DMS 273 (cell line): ENCODE measurements around the gene RFX2.
"Not testable (repeated sequence)": the region's sequence is repeated elsewhere in the genome, so short reads cannot be mapped to it uniquely, and the experiment has no call there.

Experiments used
- DNase-seq: peaks from one replicate; lab custom pipeline; 2025; ENCODE audit not compliant: unreplicated experiment; lab: John Stamatoyannopoulos, UW

Gene RFX2

GRCh38 chr19:5974721-5975387 lies 135.4 kb downstream of the RFX2 start:
- DNase-seq: no peak

- DNase-seq: no peak
Measured at GRCh38 chr19:5973867-5974635, 136.2 kb downstream of the RFX2 start.

GRCh38 chr19:5973376-5973775 lies 136.9 kb downstream of the RFX2 start:
- no peak for DNase-seq

- DNase-seq: no peak
Measured at GRCh38 chr19:5972355-5972731, 138.0 kb downstream of the RFX2 start.

- no peak for DNase-seq
Measured at GRCh38 chr19:5971714-5972354, 138.5 kb downstream of the RFX2 start.

- no peak for DNase-seq
Measured at GRCh38 chr19:5969476-5969875, 140.8 kb downstream of the RFX2 start.

GRCh38 chr19:5968431-5969373 lies 141.6 kb downstream of the RFX2 start:
- DNase-seq: peak; percentile 20

GRCh38 chr19:5967994-5968430 lies 142.3 kb downstream of the RFX2 start:
- peak; percentile 74 for DNase-seq

GRCh38 chr19:5967571-5967970 lies 142.7 kb downstream of the RFX2 start:
- DNase-seq: no peak

GRCh38 chr19:5966941-5967340 lies 143.4 kb downstream of the RFX2 start:
- DNase-seq: no peak

- no peak for DNase-seq
Measured at GRCh38 chr19:5966215-5966614, 144.1 kb downstream of the RFX2 start.

- no peak for DNase-seq
Measured at GRCh38 chr19:5964816-5965565, 145.3 kb downstream of the RFX2 start.

GRCh38 chr19:5963855-5964254 lies 146.4 kb downstream of the RFX2 start:
- no peak for DNase-seq

- not testable (repeated sequence) for DNase-seq
Measured at GRCh38 chr19:5963259-5963658, 147.0 kb downstream of the RFX2 start.

- peak; percentile 40 for DNase-seq
Measured at GRCh38 chr19:5961969-5962945, 148.0 kb downstream of the RFX2 start.

GRCh38 chr19:5961641-5961968 lies 148.7 kb downstream of the RFX2 start:
- DNase-seq: not testable (repeated sequence)

- peak; percentile 29 for DNase-seq
Measured at GRCh38 chr19:5960005-5961001, 150.0 kb downstream of the RFX2 start.
